ENCODE measurements around the gene KCTD20.

The KCTD20 gene

GRCh38 chr6:36493859-36494258, 51.1 kb downstream of the KCTD20 start:
- DNase-seq (ENCODE audit: low spot score) = no peak

GRCh38 chr6:36495086-36495485, 52.3 kb downstream of the KCTD20 start:
- DNase-seq (ENCODE audit: low spot score) = no peak

- DNase-seq (ENCODE audit: low spot score) = no peak
These were observed 57.1 kb downstream of the KCTD20 start for GRCh38 chr6:36499918-36500317.

- DNase-seq (ENCODE audit: low spot score) = no peak
These were observed 58.9 kb downstream of the KCTD20 start for GRCh38 chr6:36501686-36502085.

- no peak for DNase-seq (ENCODE audit: low spot score)
These were observed 61.4 kb downstream of the KCTD20 start for GRCh38 chr6:36504181-36504580.

GRCh38 chr6:36504982-36505381, 62.2 kb downstream of the KCTD20 start:
- DNase-seq (ENCODE audit: low spot score) = no peak

- no peak for DNase-seq (ENCODE audit: low spot score)
These were observed 63.1 kb downstream of the KCTD20 start for GRCh38 chr6:36505744-36506534.

- DNase-seq (ENCODE audit: low spot score) = no peak
These were observed 63.8 kb downstream of the KCTD20 start for GRCh38 chr6:36506611-36507010.

GRCh38 chr6:36508532-36508931, 65.7 kb downstream of the KCTD20 start:
- no peak for DNase-seq (ENCODE audit: low spot score)

GRCh38 chr6:36510365-36510764, 67.6 kb downstream of the KCTD20 start:
- no peak for DNase-seq (ENCODE audit: low spot score)

GRCh38 chr6:36514554-36515456, 72.0 kb downstream of the KCTD20 start:
- no peak for DNase-seq (ENCODE audit: low spot score)

GRCh38 chr6:36515844-36516243, 73.0 kb downstream of the KCTD20 start:
- DNase-seq (ENCODE audit: low spot score) = no peak

GRCh38 chr6:36516559-36516958, 73.8 kb downstream of the KCTD20 start:
- DNase-seq (ENCODE audit: low spot score) = no peak

GRCh38 chr6:36516988-36517387, 74.2 kb downstream of the KCTD20 start:
- no peak for DNase-seq (ENCODE audit: low spot score)

GRCh38 chr6:36517408-36517807, 74.6 kb downstream of the KCTD20 start:
- DNase-seq (ENCODE audit: low spot score) = no peak

GRCh38 chr6:36519352-36519751, 76.6 kb downstream of the KCTD20 start:
- no peak for DNase-seq (ENCODE audit: low spot score)

- DNase-seq (ENCODE audit: low spot score) = no peak
These were observed 80.7 kb downstream of the KCTD20 start for GRCh38 chr6:36523451-36523850.

GRCh38 chr6:36523936-36524499, 81.2 kb downstream of the KCTD20 start:
- DNase-seq (ENCODE audit: low spot score) = no peak

- no peak for DNase-seq (ENCODE audit: low spot score)
These were observed 82.1 kb downstream of the KCTD20 start for GRCh38 chr6:36524871-36525270.

GRCh38 chr6:36525346-36525745, 82.5 kb downstream of the KCTD20 start:
- DNase-seq (ENCODE audit: low spot score) = no peak

- no peak for DNase-seq (ENCODE audit: low spot score)
These were observed 83.3 kb downstream of the KCTD20 start for GRCh38 chr6:36526066-36526465.

GRCh38 chr6:36533321-36533720, 90.5 kb downstream of the KCTD20 start:
- DNase-seq (ENCODE audit: low spot score) = no peak

Data from RKO (cell line).